ENCODE data around the gene SNW1. TPM values are rescaled to one million over a fixed set of nuclear protein-coding genes. Genes with fewer than 3 reads are reported as not detected.

The SNW1 gene
- total and polyA plus RNA-seq, 9 donors: 29.2 to 87.8 (median 69.8) TPM

- no peak for TF ChIP-seq CTCF (IDR thresholded peaks at IDR 0.05)
- TF ChIP-seq EP300 (IDR thresholded peaks at IDR 0.05): no peak
- 42 to 52% (median 43%) methylated on average over 3 of the region's 3 CpGs for WGBS, 3 donors
- no peaks in the 10 kb centered on the region for H3K9me3 ChIP-seq
- intact Hi-C loops (cut with DNase I): no loop called here
- no peak for DNase-seq
- H3K27ac ChIP-seq: no peak overlapping the region
- H3K36me3 ChIP-seq: no peaks in the 10 kb centered on the region
- no peaks in the 10 kb centered on the region for H3K27me3 ChIP-seq
- no peak overlapping the region for H3K4me3 ChIP-seq
- H3K4me1 ChIP-seq (ENCODE audit: insufficient read depth): no peaks in the 10 kb centered on the region
Measured at GRCh38 chr14:77730976-77731497, 29.9 kb downstream of the SNW1 start.

GRCh38 chr14:77722301-77722700 is 38.7 kb downstream of the SNW1 start:
- Histone ChIP-seq H3K27ac (no peak overlapping the region), H3K4me3 (no peak overlapping the region), H3K9me3 (no peaks in the 10 kb centered on the region), H3K36me3 (no peaks in the 10 kb centered on the region), H3K4me1 (ENCODE audit: insufficient read depth) (no peaks in the 10 kb centered on the region), H3K27me3 (no peaks in the 10 kb centered on the region)
- DNase-seq: no peak
- 96 to 97% (median 96%) methylated on average over 3 of the region's 3 CpGs for WGBS, 3 donors
- TF ChIP-seq CTCF (IDR thresholded peaks at IDR 0.05) (no peak), EP300 (IDR thresholded peaks at IDR 0.05) (no peak), POLR2A (IDR thresholded peaks at IDR 0.05) (no peak)
- intact Hi-C loops (cut with DNase I): no loop called here

GRCh38 chr14:77721437-77721836 is 39.5 kb downstream of the SNW1 start:
- intact Hi-C loops (cut with DNase I): no loop called here
- TF ChIP-seq POLR2A (IDR thresholded peaks at IDR 0.05) (no peak), EP300 (IDR thresholded peaks at IDR 0.05) (no peak), CTCF (IDR thresholded peaks at IDR 0.05) (no peak)
- Histone ChIP-seq H3K27me3 (no peaks in the 10 kb centered on the region), H3K36me3 (no peaks in the 10 kb centered on the region), H3K4me1 (ENCODE audit: insufficient read depth) (no peaks in the 10 kb centered on the region), H3K27ac (no peak overlapping the region), H3K4me3 (no peak overlapping the region), H3K9me3 (no peaks in the 10 kb centered on the region)
- no peak for DNase-seq
- WGBS, 3 donors: 90 to 91% (median 91%) methylated on average over 5 of the region's 5 CpGs

GRCh38 chr14:77717608-77718305 is 43.2 kb downstream of the SNW1 start:
- Histone ChIP-seq H3K27ac (no peak overlapping the region), H3K36me3 (no peaks in the 10 kb centered on the region), H3K4me1 (ENCODE audit: insufficient read depth) (no peaks in the 10 kb centered on the region), H3K27me3 (no peaks in the 10 kb centered on the region), H3K4me3 (no peak overlapping the region), H3K9me3 (no peaks in the 10 kb centered on the region)
- TF ChIP-seq EP300 (IDR thresholded peaks at IDR 0.05) (no peak), POLR2A (IDR thresholded peaks at IDR 0.05) (no peak)
- intact Hi-C loops (cut with DNase I): no loop called here
- DNase-seq: no peak
- WGBS, 3 donors: 75 to 76% (median 76%) methylated on average over 5 of the region's 5 CpGs

- Histone ChIP-seq H3K4me3 (no peak overlapping the region), H3K36me3 (no peaks in the 10 kb centered on the region), H3K9me3 (no peaks in the 10 kb centered on the region), H3K27ac (no peak overlapping the region), H3K27me3 (no peaks in the 10 kb centered on the region), H3K4me1 (ENCODE audit: insufficient read depth) (no peaks in the 10 kb centered on the region)
- 89 to 93% (median 91%) methylated on average over 6 of the region's 6 CpGs for WGBS, 3 donors
- intact Hi-C loops (cut with DNase I): no loop called here
- TF ChIP-seq EP300 (IDR thresholded peaks at IDR 0.05): no peak
- no peak for TF ChIP-seq POLR2A (IDR thresholded peaks at IDR 0.05)
- no peak for TF ChIP-seq CTCF (IDR thresholded peaks at IDR 0.05)
- DNase-seq: no peak
Measured at GRCh38 chr14:77714926-77715325, 46.0 kb downstream of the SNW1 start.
